Pulmonary artery endothelial cell (primary cell): ENCODE data around the gene SLC25A14. TPM values are rescaled to one million over a fixed set of nuclear protein-coding genes. Genes with fewer than 3 reads are reported as not detected.
"Not testable (repeated sequence)": the region's sequence is repeated elsewhere in the genome, so short reads cannot be mapped to it uniquely, and the experiment has no call there.

Experiments
- DNase-seq: peaks from one replicate; pipeline ENCODE4 v3.0.0-alpha.2; 2011; ENCODE audit warnings: low read depth, low spot score
- total RNA-seq: library from RNA; depleted of rRNA; stranded (reverse); fragments of >200 nt; gene quantifications from 2 replicates; pipeline ENCODE4 v1.2.3, GENCODE V29; 2014

SLC25A14 gene, protein sequence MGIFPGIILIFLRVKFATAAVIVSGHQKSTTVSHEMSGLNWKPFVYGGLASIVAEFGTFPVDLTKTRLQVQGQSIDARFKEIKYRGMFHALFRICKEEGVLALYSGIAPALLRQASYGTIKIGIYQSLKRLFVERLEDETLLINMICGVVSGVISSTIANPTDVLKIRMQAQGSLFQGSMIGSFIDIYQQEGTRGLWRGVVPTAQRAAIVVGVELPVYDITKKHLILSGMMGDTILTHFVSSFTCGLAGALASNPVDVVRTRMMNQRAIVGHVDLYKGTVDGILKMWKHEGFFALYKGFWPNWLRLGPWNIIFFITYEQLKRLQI
- total RNA-seq: 9.7 and 9.8 TPM in 2 replicates

GRCh38 chrX:130339408-130340222 is at the start of gene SLC25A14:
Gene SLC25A14 (plus strand): TSS chrX:130339919. CDS start chrX:130340279, 360 bp downstream.
- DNase-seq: no peak

- DNase-seq: no peak
Observed at GRCh38 chrX:130295519-130296296, 44.0 kb upstream of the SLC25A14 start.

DNA sequence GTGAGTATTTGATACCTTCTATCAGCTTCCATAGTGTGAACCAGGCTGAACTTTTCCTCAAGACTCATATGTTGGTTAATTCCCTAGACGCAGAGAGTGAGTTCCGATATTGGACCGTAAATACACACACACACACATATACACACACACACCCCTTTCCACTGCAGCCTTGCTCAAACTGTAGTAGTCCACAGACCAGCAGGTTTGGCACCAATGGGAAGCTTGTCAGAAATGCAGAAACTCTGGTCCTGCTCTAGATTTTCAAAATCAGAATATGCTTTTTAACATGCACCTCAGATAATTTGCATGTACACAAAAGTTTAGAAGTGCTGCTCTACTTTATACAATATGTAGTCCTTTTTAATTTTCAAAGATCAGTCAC is 43.4 kb upstream of the SLC25A14 start:
- no peak for DNase-seq

DNA sequence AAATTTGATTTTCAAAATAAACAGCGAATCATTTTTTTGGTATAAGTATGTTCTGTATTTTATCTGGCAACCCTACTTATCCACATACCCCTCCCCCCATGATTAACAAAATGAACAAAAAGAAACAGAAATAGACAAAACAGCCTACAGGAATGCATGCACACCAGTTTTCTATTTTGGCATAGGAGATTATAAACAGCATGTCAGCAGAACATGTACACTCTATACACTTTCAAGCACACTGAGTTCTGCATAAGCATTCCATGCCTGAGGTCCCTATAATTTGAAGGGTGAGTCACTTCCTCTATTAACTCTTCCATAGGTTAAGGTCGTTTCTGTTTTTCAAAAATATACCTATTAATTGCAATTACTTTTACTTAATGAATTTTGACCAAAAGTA is 43.0 kb upstream of the SLC25A14 start:
- DNase-seq: no peak

GRCh38 chrX:130299279-130300009 is 40.3 kb upstream of the SLC25A14 start:
- DNase-seq: no peak

DNA sequence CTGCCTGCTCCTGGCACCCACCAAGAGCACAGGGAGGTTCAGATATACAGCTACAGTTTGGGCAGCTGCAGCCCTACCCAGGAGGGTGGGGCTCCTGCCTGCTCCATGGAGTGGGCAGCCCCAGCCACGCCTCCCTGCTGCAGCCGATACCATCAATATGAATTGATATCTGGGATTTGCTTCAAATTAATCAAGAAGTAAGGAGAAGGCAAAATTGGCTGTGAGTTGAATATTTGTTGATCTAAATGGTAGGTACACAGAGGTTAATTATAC is 39.8 kb upstream of the SLC25A14 start:
- no peak for DNase-seq

GRCh38 chrX:130301405-130301804 is 38.3 kb upstream of the SLC25A14 start:
- no peak for DNase-seq

DNA sequence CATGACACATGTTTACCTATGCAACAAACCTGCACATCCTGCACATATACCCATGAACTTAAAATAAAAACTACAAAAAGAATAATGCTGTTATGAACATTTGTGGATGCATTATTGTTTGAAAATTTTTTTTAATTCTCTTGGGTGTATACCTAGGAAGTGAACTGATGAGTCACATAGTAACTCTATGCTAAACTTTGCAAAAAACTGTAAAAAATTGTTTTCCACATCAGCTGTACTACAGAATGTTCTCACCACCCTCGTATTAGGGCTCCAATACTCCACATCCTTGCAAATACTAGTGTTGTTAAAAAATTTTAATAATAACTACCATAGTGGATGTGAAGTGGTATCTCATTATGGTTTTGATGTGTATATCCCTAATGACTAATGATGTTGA is 37.7 kb upstream of the SLC25A14 start:
- no peak for DNase-seq

DNA sequence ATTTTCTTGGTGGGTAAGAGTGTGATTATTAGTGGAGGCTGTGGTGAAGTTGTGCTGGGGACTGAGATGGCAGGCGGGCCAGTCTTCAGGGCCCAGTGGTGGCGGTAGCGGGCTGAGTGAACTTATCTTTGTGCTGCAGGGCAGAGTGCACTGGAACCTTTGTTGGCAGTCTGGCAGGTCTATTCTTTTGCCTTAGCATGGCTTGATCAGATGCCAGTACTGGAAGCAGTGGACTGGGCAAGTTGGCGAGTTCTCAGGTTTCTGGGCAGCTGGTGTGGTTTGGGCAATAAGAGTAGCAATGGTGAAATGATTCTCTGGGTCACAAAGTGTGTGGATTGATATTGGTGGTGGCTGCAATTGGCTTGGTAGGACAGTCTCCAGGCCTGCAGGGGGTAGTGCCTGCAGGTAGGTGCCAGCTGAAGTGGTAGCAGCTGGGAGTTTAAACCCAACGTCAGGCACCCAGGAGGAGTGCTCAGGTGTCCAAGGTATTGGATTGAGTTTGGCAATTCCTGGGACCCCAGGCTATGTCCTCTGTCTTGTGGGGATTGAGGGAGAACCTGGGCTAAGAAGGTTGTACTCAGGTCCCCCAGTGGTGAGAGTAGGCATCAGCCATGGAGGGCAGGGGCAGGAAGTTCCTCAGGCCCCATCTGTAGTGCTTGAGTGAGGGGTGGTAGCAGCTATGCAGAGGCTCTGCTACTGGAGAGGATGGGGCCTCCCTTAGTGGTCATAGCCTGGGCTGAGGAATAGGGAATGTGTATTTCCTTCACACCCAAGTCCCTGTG is 34.9 kb upstream of the SLC25A14 start:
- DNase-seq: no peak

DNA sequence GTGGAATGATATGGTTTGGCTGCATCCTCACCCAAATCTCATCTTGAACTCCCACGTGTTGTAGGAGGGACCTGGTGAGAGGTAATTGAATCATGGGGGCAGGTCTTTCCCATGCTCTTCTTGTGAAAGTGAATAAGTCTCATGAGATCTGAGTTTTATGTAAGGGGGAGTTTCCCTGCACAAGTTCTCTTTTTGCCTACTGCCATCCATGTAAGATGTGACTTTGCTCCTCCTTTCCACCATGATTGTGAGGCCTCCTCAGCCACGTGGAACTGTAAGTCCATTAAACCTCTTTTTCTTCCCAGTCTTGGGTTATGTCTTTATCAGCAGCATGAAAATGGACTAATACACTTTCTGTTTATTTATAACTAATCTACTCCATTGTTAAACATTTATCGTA is 19.8 kb upstream of the SLC25A14 start:
- not testable (repeated sequence) for DNase-seq

DNA sequence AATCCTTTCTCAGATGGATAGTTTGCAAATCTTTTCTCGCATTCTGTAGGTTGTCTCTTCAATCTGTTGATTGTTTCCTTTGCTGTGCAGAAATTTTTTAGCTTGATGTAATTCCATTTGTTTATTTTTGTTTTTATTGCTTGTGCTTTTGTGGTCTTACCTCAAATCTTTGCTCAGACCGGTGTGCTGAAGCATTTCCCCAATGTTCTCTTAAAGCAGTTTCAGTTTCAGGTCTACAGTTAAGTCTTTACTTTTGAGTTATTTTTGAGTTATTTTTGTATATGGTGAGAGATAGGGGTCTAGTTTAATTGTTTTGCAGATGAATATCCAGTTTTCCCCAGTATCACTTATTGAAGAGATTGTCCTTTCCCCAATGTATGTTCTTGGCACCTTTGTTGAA is 18.2 kb upstream of the SLC25A14 start:
- no peak for DNase-seq

GRCh38 chrX:130330146-130330545 is 9.6 kb upstream of the SLC25A14 start:
- DNase-seq: no peak

- DNase-seq: no peak
Observed at GRCh38 chrX:130330706-130331105, 9.0 kb upstream of the SLC25A14 start.

- DNase-seq: no peak
Observed at GRCh38 chrX:130336531-130336930, 3.2 kb upstream of the SLC25A14 start.

GRCh38 chrX:130338869-130339268 is 850 bp upstream of the SLC25A14 start:
- not testable (repeated sequence) for DNase-seq

GRCh38 chrX:130340271-130340670 is 552 bp downstream of the SLC25A14 start:
- DNase-seq: no peak

- no peak for DNase-seq
Observed at GRCh38 chrX:130343411-130343810, 3.7 kb downstream of the SLC25A14 start.

DNA sequence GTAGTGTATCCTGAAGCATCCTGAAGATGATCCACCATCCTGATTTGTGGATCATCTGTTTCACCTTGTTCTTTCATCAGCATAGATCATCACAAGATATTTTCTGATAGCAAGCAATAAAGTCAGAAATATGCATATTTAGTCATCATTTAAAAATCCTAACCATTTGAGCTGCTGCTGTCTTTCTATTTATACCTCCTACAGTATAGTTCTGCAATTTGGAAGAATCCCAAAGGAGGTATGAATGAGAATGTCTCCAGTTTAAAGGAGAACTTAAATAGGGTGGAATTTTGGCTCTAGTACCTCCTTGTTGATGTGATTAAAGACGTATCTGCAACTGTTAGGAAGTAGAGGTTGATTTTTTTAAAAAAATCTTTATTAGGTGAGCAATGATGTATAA is 7.6 kb downstream of the SLC25A14 start:
- no peak for DNase-seq

DNA sequence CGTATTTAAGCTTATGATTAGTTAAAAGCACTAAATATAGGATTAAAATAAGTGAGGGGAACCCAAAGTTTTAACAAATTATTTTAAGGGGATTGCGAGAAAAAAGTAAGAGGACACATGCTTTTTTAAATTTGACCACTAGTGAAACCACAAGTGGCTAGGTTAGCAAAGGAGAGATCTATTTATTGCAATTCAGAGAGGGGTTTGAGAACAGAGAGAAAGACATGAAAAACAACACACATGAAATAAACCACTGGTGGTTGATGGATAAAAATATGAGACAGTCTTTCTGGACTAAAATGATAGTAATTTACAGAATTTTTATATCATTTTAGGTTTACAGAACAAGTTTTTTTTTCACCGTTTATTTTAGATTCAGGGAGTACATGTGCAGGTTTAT is 11.8 kb downstream of the SLC25A14 start:
- no peak for DNase-seq

- DNase-seq: not testable (repeated sequence)
Observed at GRCh38 chrX:130352050-130352449, 12.3 kb downstream of the SLC25A14 start.

DNA sequence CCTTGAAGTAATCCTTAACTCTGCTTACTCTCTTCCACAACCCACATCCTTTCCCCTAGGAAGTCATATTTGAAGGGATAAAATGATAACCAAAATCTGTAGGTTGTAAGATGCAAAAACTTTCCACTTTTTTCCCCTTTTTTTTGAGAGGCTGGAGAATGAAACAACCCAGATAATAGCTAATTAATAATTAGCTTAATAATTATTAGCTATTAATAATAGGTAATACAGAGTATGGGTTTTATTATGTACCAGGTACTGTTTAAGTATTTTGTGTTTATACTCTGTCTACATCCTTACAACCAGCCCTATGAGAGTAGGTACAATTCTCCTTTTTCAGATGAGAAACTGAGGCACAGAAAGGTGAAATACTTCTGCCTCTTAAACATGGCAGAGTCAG is 36.4 kb downstream of the SLC25A14 start:
- DNase-seq: no peak
